Activated naive CD4-positive, alpha-beta T cell treated with anti-CD3 and anti-CD28 coated beads for 36 hours (primary cell): ENCODE measurements around the gene OPTC. TPM values are rescaled to one million over a fixed set of nuclear protein-coding genes. Genes with fewer than 3 reads are reported as not detected.

Experiments used
- CTCF ChIA-PET: fragments of 350-600 bp; sonication (Branson Sonifier 250); formaldehyde crosslinking; loops from one replicate; lab custom pipeline; 2021; ENCODE audit warnings: antibody characterized with exemption; lab: Charles Lee
- DNase-seq: peaks from one replicate; pipeline ENCODE4 v3.0.0-alpha.2; 2020
- H3K27ac Mint-ChIP-seq: one replicate; pipeline ENCODE4 v1.8.0; 2021; ENCODE audit warnings: mild to moderate bottlenecking, mixed read lengths
- H3K27me3 Mint-ChIP-seq: one replicate; pipeline ENCODE4 v1.8.0; 2021; ENCODE audit warnings: low read depth, mixed read lengths
- H3K36me3 Mint-ChIP-seq: one replicate; pipeline ENCODE4 v1.8.0; 2021; ENCODE audit warnings: low read depth, mixed read lengths
- H3K4me1 Mint-ChIP-seq: one replicate; pipeline ENCODE4 v1.8.0; 2021; ENCODE audit warnings: low read depth, mixed read lengths
- H3K4me3 Mint-ChIP-seq: one replicate; pipeline ENCODE4 v1.8.0; 2021; ENCODE audit warnings: mild to moderate bottlenecking, moderate library complexity, mixed read lengths
- H3K9me3 Mint-ChIP-seq: one replicate; pipeline ENCODE4 v1.8.0; 2021; ENCODE audit warnings: mixed read lengths
- intact Hi-C: fragments of 100-400 bp; cut with micrococcal nuclease; formaldehyde crosslinking; loops from one replicate; pipeline ENCODE4 v1.15.1; 2023
- total RNA-seq, 2 experiments: library from RNA; stranded (reverse); gene quantifications; one replicate each; pipeline ENCODE4 v1.2.3, GENCODE V29; 2021

OPTC gene
- total RNA-seq, 2 experiments from 2014 or later, result not detected

- Mint-ChIP-seq H3K9me3 (no peaks in the 10 kb centered on the region), H3K4me1 (no peaks in the 10 kb centered on the region), H3K36me3 (no peaks in the 10 kb centered on the region), H3K4me3 (no peak overlapping the region), H3K27ac (no peak overlapping the region), H3K27me3 (peaks cover 9% of the 10 kb centered on the region)
- intact Hi-C loops, result no loop called here
- CTCF ChIA-PET, result interaction anchor here (1.2 kb wide), 1 partner anchor 189 kb away, joined by 3 read pairs; no protein-coding TSS in a partner anchor
- no peak for DNase-seq
Observed at GRCh38 chr1:203455706-203456105, 38.2 kb upstream of the OPTC start.

DNA sequence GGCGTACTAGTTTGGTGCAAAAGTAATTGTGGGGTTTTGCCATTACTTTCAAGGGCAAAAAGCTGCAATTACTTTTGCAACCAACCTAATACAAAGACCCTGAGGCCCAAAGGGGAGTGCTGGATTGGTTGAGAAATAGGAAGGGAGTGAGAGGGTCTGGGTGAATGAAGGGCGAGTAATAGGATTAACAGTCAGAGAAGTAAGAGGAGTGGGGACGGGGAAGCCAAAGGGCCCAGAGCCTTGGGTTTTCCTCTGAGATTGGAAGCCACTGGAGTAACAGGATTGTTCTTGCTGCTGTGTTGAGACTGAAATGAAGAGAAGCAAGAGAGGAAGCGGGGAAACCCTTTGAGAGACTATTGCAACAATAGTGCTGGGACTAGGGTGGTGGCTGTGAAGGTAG lies 37.4 kb upstream of the OPTC start:
- H3K9me3 Mint-ChIP-seq, result no peaks in the 10 kb centered on the region
- CTCF ChIA-PET, result interaction anchor here (1.1 kb wide), 1 partner anchor 14 kb away, joined by 3 read pairs; no protein-coding TSS in a partner anchor
- DNase-seq, result no peak
- no peak overlapping the region for H3K27ac Mint-ChIP-seq
- intact Hi-C loops, result no loop called here
- no peak overlapping the region for H3K4me3 Mint-ChIP-seq
- peaks cover 5% of the 10 kb centered on the region for H3K27me3 Mint-ChIP-seq
- no peaks in the 10 kb centered on the region for H3K4me1 Mint-ChIP-seq
- no peaks in the 10 kb centered on the region for H3K36me3 Mint-ChIP-seq

DNA sequence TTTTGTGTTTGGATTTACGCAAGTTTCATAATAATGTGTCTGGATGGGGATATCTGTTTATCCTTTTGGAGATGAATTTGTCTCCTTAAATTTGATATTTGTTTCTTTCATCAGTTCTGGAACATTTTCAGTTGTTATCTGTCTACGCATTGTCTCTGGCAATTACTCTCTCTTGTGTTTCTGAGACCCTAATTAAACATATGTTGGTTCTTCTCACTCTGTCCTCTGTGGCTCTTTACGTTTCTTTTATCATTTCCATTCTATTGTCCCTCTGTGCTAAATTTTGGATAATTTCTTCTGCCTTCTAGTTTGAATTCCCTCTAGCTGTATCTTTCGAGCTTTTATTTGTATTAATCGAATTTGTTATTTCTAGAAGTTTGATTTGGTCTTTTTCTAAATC lies 35.9 kb upstream of the OPTC start:
- no peaks in the 10 kb centered on the region for H3K36me3 Mint-ChIP-seq
- H3K4me3 Mint-ChIP-seq, result no peak overlapping the region
- H3K27me3 Mint-ChIP-seq, result no peaks in the 10 kb centered on the region
- intact Hi-C loops, result no loop called here
- no peak for DNase-seq
- H3K4me1 Mint-ChIP-seq, result no peaks in the 10 kb centered on the region
- H3K27ac Mint-ChIP-seq, result no peak overlapping the region
- H3K9me3 Mint-ChIP-seq, result no peaks in the 10 kb centered on the region
- CTCF ChIA-PET, result no interaction called here

GRCh38 chr1:203459671-203460201 lies 34.2 kb upstream of the OPTC start:
- H3K4me1 Mint-ChIP-seq, result no peaks in the 10 kb centered on the region
- DNase-seq, result no peak
- H3K9me3 Mint-ChIP-seq, result no peaks in the 10 kb centered on the region
- H3K27me3 Mint-ChIP-seq, result no peaks in the 10 kb centered on the region
- H3K36me3 Mint-ChIP-seq, result no peaks in the 10 kb centered on the region
- CTCF ChIA-PET, result no interaction called here
- intact Hi-C loops, result no loop called here
- no peak overlapping the region for H3K27ac Mint-ChIP-seq
- H3K4me3 Mint-ChIP-seq, result no peak overlapping the region

DNA sequence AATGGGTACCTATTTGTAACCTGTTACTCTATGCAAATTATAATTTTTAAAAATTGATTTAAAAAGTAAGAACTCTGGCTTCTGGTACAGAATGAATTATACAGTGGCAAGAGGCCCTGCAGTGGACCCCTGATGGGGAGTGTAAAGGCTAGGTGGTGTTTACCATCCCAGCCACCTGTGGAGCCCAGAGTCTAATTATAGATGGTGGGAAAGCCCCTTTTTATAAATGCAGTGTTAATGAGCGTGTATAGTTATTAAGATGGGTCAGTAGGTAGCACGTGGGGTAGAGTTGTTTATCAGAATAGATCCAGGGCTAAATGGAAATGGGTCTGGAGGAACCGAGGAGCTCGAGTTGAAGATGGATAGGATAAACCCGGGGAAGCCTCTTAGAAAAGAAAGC lies 32.2 kb upstream of the OPTC start:
- Mint-ChIP-seq H3K9me3 (no peaks in the 10 kb centered on the region), H3K4me3 (no peak overlapping the region), H3K4me1 (no peaks in the 10 kb centered on the region), H3K36me3 (no peaks in the 10 kb centered on the region), H3K27ac (no peak overlapping the region), H3K27me3 (no peaks in the 10 kb centered on the region)
- intact Hi-C loops, result no loop called here
- CTCF ChIA-PET, result interaction anchor here (0.6 to 1.5 kb wide), 2 partner anchors 194 to 267 kb away, joined by 4 read pairs; no protein-coding TSS in a partner anchor
- no peak for DNase-seq

DNA sequence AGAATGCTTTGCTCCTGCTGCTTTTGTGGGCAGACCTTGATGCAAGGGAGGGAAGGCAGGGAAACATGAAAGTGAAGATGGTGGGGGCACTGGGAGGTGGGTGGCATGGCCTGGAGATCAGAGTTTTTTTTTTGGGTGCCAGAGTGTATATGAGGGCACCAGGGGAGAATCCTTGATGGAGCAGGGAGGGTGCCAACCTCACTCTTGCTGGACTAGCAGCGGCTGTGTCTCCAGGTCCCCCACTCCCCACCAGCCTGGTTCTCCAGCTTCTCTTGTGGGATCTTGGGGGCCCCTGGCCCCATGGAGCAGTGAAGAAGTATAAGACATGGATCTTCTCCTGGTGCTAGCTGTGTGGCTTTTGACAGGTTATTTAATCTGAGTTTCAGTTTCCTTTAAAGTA lies 31.8 kb upstream of the OPTC start:
- Mint-ChIP-seq H3K9me3 (no peaks in the 10 kb centered on the region), H3K36me3 (no peaks in the 10 kb centered on the region), H3K4me3 (no peak overlapping the region), H3K27me3 (no peaks in the 10 kb centered on the region), H3K4me1 (no peaks in the 10 kb centered on the region), H3K27ac (no peak overlapping the region)
- CTCF ChIA-PET, result interaction anchor here (0.6 to 1.5 kb wide), 2 partner anchors 194 to 268 kb away, joined by 4 read pairs; no protein-coding TSS in a partner anchor
- intact Hi-C loops, result no loop called here
- no peak for DNase-seq

GRCh38 chr1:203462878-203463277 lies 31.1 kb upstream of the OPTC start:
- H3K4me3 Mint-ChIP-seq, result no peak overlapping the region
- intact Hi-C loops, result no loop called here
- DNase-seq, result no peak
- CTCF ChIA-PET, result no interaction called here
- H3K36me3 Mint-ChIP-seq, result no peaks in the 10 kb centered on the region
- no peak overlapping the region for H3K27ac Mint-ChIP-seq
- H3K4me1 Mint-ChIP-seq, result no peaks in the 10 kb centered on the region
- H3K9me3 Mint-ChIP-seq, result no peaks in the 10 kb centered on the region
- H3K27me3 Mint-ChIP-seq, result no peaks in the 10 kb centered on the region

- H3K27me3 Mint-ChIP-seq, result no peaks in the 10 kb centered on the region
- intact Hi-C loops, result no loop called here
- CTCF ChIA-PET, result interaction anchor here (0.6 to 1.5 kb wide), 2 partner anchors 25 to 200 kb away, joined by 3 to 7 read pairs; no protein-coding TSS in a partner anchor
- H3K36me3 Mint-ChIP-seq, result no peaks in the 10 kb centered on the region
- no peak overlapping the region for H3K4me3 Mint-ChIP-seq
- H3K4me1 Mint-ChIP-seq, result no peaks in the 10 kb centered on the region
- H3K27ac Mint-ChIP-seq, result no peak overlapping the region
- peak; percentile 10 for DNase-seq
- no peaks in the 10 kb centered on the region for H3K9me3 Mint-ChIP-seq
Observed at GRCh38 chr1:203463469-203464062, 30.4 kb upstream of the OPTC start.

DNA sequence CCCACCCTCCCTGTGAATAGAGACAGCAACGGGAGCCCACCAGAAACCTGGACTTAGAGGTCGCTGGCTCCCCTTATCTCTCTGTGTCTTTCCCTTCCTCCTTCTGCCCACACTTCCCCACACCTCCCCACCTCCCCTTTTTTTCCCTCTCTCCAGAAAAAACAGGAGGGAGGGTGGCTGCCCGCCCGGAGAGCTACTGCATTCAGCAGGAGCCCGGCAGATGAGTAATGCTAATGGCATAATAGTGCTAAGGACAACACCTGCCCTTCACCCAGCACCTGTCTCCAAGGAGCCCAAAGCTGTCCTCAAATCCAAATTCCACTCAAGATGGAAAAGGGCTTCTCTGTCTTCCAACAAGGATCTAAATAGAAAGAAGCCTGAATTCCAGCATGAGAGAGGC lies 29.7 kb upstream of the OPTC start:
- CTCF ChIA-PET, result interaction anchor here (1.5 kb wide), 1 partner anchor 24 kb away, joined by 7 read pairs; no protein-coding TSS in a partner anchor
- no peaks in the 10 kb centered on the region for H3K27me3 Mint-ChIP-seq
- intact Hi-C loops, result no loop called here

DNA sequence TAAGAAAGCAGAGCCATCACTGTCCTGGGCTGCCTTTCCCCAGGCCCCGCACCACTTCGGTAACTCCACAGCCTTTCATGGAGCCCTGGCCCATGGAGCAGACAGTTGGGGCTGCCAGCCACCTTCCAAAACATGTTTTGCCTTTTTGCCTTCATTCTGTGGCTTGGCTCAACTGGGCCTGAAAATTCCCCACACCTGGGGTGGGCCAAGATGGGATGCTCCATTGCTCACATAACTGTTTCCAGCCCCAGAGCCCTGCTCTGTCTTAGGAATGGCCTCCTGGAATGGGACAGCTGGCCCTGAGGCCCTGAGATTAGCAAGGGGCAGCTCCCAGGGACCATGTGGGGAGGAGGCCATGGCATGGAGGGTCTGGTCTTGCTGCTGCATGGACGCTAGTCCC lies 29.2 kb upstream of the OPTC start:
- Mint-ChIP-seq H3K27ac (no peak overlapping the region), H3K4me1 (no peaks in the 10 kb centered on the region), H3K4me3 (no peak overlapping the region), H3K36me3 (no peaks in the 10 kb centered on the region), H3K9me3 (no peaks in the 10 kb centered on the region), H3K27me3 (no peaks in the 10 kb centered on the region)
- CTCF ChIA-PET, result interaction anchor here (1.5 kb wide), 1 partner anchor 24 kb away, joined by 7 read pairs; no protein-coding TSS in a partner anchor
- DNase-seq, result no peak
- intact Hi-C loops, result no loop called here

More for the DNA sequence above, 29.7 kb upstream of the OPTC start:
- H3K9me3 Mint-ChIP-seq, result no peaks in the 10 kb centered on the region
- no peaks in the 10 kb centered on the region for H3K4me1 Mint-ChIP-seq
- no peak overlapping the region for H3K27ac Mint-ChIP-seq
- no peak for DNase-seq
- no peak overlapping the region for H3K4me3 Mint-ChIP-seq
- H3K36me3 Mint-ChIP-seq, result no peaks in the 10 kb centered on the region

GRCh38 chr1:203465146-203465798 lies 28.7 kb upstream of the OPTC start:
- intact Hi-C loops, result no loop called here
- CTCF ChIA-PET, result no interaction called here

DNA sequence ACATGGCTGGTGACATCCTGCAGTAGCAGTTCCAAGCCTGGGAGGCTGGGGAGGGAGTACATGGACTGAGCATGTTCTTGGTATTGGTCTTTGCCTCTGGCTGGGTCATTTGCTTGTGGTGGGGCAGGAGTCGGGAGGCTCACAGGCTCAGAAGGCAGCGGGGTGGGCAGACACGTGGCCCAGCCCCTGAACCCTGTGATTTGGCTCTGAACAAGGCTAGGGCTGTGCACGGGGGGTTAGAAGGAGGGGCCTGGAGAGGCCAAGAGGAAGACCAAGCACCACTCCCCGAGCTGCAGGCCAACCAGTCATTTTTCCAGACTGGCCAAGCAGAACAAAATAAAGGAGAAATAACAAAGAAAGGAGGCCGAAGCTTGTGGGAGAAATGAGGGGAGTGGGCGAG lies 28.0 kb upstream of the OPTC start:
- Mint-ChIP-seq H3K27me3 (no peaks in the 10 kb centered on the region), H3K36me3 (no peaks in the 10 kb centered on the region), H3K9me3 (no peaks in the 10 kb centered on the region), H3K4me1 (no peaks in the 10 kb centered on the region), H3K4me3 (no peak overlapping the region), H3K27ac (no peak overlapping the region)
- no peak for DNase-seq
- CTCF ChIA-PET, result interaction anchor here (1.5 to 1.7 kb wide), 3 partner anchors 22 to 199 kb away, joined by 4 to 9 read pairs (median 5); no protein-coding TSS in a partner anchor
- intact Hi-C loops, result no loop called here

More at GRCh38 chr1:203465146-203465798, 28.7 kb upstream of the OPTC start:
- H3K4me3 Mint-ChIP-seq, result no peak overlapping the region
- DNase-seq, result no peak
- no peak overlapping the region for H3K27ac Mint-ChIP-seq
- H3K4me1 Mint-ChIP-seq, result no peaks in the 10 kb centered on the region
- H3K36me3 Mint-ChIP-seq, result no peaks in the 10 kb centered on the region
- no peaks in the 10 kb centered on the region for H3K27me3 Mint-ChIP-seq
- no peaks in the 10 kb centered on the region for H3K9me3 Mint-ChIP-seq
